Stimulated activated CD4-positive, alpha-beta T cell treated with anti-CD3 and anti-CD28 coated beads, Interleukin-1b, Interleukin-23, amount 100 ng/mL, for 24 hours (primary cell): ENCODE data around the gene ANKIB1.
A peak's percentile ranks its signal among the peaks of the same experiment; 100 is the strongest.
"Not testable (repeated sequence)": the region's sequence is repeated elsewhere in the genome, so short reads cannot be mapped to it uniquely, and the experiment has no call there.

Experiments
- DNase-seq, 4 experiments: peaks; one replicate each; pipeline ENCODE4 v3.0.0-alpha.2; 2020; ENCODE audit warnings: low read depth in 4 of 4, low spot score in 1 of 4

ANKIB1 gene

GRCh38 chr7:92245487-92246359 is at the start of gene ANKIB1, which contains the start of gene KRIT1:
TSS of gene ANKIB1 (plus strand) at chr7:92245974. CDS start at chr7:92294979, 49,005 bp downstream.
TSS of gene KRIT1 (minus strand) at chr7:92245914. CDS start at chr7:92242135, 3,779 bp downstream.
- DNase-seq: peak; percentile 67 to 80 (median 80)

GRCh38 chr7:92200791-92201190 is 45.0 kb upstream of the ANKIB1 start:
- no peak for DNase-seq

DNA sequence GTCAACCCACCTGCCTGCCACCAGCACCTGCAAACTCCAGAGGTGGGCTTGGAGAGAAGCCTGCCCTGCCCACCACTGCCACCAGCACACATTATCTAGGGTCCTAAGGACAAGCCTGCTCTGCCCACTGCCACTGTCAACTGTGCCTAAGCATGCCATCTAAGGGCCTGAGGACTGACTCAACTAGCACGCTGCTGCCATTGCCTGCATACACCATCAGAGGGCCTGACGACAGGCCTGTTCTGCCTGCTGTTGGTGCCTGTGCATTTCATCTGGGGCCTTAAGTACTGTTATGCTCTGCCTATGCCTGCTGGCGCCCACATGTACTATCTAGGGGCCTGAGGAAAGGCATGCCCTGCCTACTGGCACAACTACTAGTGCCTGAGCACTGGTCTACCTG is 39.8 kb upstream of the ANKIB1 start:
- no peak for DNase-seq

GRCh38 chr7:92206672-92207071 is 39.1 kb upstream of the ANKIB1 start:
- DNase-seq: no peak

DNA sequence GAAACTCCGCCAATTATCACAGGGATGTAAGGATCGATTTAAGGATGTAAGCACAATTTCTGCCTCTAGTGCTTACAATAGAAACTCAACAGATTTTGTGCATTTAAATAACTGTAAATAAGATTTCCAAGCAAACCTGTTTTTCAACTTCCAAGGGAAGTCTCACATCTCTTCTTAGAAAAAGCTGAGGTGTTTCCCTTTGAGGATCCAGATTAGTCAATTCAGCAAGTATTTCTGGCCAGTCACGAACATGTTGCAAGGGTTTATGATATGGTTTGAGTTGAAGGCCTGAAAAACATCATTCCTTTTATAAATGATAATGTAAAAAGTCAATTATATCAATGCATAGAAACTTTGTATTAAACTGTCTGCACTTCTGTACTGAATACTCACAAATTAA is 24.0 kb upstream of the ANKIB1 start:
- DNase-seq: no peak

DNA sequence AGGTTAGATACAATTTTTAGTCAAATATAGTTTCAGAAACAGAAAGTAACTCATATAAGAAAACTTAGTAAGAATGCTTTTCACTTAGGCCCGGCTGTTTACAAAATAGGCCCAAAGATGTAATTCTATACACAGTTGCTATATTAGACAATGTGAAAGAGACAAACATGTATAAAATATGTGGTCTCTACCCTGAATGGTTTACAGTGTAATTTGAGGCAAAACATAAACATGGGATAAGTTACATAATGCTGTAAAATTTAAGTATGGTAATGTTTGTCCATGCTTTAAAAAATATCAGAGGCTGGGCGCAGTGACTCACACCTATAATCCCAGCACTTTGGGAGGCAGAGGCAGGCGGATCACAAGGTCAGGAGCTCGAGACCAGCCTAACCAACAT is 18.8 kb upstream of the ANKIB1 start:
- no peak for DNase-seq

GRCh38 chr7:92228100-92228499 is 17.7 kb upstream of the ANKIB1 start:
- DNase-seq: no peak

- no peak for DNase-seq
Measured at GRCh38 chr7:92228742-92229141, 17.0 kb upstream of the ANKIB1 start.

DNA sequence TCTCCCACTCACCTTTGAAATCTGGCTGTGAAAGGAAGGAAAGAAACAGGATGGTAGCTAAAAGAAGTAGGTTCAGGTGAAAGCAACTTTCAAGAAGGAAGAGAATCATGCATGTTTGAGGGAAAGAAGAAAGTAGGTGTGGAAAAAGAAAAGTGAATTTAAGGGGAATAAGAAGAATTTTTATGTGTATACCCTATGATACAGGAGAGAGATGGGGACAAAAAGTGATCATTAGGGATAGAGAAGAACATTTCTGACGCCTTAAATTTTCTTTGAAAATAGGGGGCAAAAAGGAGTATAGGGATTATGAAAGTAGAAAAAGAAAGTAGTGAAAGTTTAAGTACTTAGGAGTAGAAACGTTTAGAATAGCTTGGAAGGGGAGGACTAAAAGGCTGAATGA is 15.2 kb upstream of the ANKIB1 start:
- DNase-seq: no peak

GRCh38 chr7:92242972-92243371 is 2.8 kb upstream of the ANKIB1 start:
- DNase-seq: no peak

GRCh38 chr7:92244808-92245486 is 827 bp upstream of the ANKIB1 start:
- DNase-seq: no peak

GRCh38 chr7:92246360-92247101 is 757 bp downstream of the ANKIB1 start:
- peak in 2 of 4 experiments; percentile 1 to 7 for DNase-seq

DNA sequence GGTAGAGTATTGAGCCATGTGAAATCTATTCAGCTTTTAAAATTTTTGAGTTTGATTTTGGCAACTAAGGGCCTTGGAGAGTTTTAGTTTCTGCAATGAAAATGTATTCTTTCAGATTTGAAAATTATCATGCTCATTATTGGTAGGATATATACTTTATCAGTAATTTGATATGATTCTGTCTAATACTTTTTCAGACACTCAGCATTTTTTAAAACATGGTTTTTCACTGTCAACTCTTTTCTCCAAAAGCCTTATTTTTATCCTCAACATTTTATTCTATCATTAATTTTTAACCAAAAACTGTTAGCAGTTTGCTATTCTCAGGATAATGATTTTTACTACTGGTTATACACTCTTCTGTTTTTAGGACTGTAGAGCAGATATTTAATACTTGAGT is 4.8 kb downstream of the ANKIB1 start:
- no peak for DNase-seq

DNA sequence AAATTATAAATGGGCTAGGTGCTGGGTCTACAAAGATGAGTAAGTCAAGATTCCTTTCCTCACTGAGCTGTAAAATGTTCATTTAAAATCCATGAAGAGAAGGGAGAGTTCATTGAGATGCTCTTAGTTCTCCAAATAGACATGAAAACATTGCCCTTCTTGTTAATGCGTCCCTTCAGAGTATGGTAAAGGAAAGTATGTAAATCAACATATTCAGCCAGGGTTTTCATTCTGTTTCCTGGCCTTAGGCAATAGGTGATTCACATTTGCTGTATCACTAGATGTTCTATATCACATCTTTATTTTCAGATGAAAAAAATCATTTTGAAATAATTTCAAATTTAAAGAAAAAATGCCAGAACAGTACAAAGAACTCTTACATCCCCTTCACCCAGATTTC is 5.4 kb downstream of the ANKIB1 start:
- no peak for DNase-seq

- no peak for DNase-seq
Measured at GRCh38 chr7:92253251-92253650, 7.5 kb downstream of the ANKIB1 start.

DNA sequence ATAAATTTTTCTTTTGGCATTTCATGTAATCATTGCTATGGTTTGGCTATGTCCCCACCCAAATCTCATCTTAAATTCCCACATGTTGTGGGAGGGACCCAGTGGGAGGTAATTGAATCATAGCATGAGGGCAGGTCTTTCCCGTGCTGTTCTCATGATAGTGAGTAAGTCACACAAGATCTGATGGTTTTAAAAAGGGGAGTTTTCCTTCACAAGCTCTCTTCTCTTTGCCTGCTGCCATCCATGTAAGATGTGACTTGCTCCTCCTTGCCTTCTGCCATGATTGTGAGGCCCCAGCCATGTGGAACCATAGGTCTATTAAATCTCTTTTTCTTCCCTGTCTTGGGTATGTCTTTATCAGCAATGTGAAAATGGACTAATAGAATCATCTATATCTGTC is 9.0 kb downstream of the ANKIB1 start:
- not testable (repeated sequence) for DNase-seq

GRCh38 chr7:92255308-92255707 is 9.5 kb downstream of the ANKIB1 start:
- no peak for DNase-seq

- DNase-seq: no peak
Measured at GRCh38 chr7:92259062-92259461, 13.3 kb downstream of the ANKIB1 start.

GRCh38 chr7:92259610-92260247 is 14.0 kb downstream of the ANKIB1 start:
- no peak for DNase-seq

- no peak for DNase-seq
Measured at GRCh38 chr7:92260248-92260781, 14.5 kb downstream of the ANKIB1 start.
